ENCODE results near the gene SERINC3. TPM values are rescaled to one million over a fixed set of nuclear protein-coding genes. Genes with fewer than 3 reads are reported as not detected.

The SERINC3 gene
- total and polyA plus RNA-seq, 2 of the 13 experiments (the other 11 are each of a cell fraction or from before 2014, with no cell fraction given) = 82.0 to 226 TPM

- TF ChIP-seq, protein P1, sequence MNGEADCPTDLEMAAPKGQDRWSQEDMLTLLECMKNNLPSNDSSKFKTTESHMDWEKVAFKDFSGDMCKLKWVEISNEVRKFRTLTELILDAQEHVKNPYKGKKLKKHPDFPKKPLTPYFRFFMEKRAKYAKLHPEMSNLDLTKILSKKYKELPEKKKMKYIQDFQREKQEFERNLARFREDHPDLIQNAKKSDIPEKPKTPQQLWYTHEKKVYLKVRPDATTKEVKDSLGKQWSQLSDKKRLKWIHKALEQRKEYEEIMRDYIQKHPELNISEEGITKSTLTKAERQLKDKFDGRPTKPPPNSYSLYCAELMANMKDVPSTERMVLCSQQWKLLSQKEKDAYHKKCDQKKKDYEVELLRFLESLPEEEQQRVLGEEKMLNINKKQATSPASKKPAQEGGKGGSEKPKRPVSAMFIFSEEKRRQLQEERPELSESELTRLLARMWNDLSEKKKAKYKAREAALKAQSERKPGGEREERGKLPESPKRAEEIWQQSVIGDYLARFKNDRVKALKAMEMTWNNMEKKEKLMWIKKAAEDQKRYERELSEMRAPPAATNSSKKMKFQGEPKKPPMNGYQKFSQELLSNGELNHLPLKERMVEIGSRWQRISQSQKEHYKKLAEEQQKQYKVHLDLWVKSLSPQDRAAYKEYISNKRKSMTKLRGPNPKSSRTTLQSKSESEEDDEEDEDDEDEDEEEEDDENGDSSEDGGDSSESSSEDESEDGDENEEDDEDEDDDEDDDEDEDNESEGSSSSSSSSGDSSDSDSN (CRISPR knock-in tag; IDR thresholded peaks at IDR 0.05) = 0 out of 2 replicates have a peak, but pooled peaks have one; percentile 8
- TF ChIP-seq, protein P2, sequence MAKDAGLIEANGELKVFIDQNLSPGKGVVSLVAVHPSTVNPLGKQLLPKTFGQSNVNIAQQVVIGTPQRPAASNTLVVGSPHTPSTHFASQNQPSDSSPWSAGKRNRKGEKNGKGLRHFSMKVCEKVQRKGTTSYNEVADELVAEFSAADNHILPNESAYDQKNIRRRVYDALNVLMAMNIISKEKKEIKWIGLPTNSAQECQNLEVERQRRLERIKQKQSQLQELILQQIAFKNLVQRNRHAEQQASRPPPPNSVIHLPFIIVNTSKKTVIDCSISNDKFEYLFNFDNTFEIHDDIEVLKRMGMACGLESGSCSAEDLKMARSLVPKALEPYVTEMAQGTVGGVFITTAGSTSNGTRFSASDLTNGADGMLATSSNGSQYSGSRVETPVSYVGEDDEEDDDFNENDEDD (CRISPR knock-in tag; IDR thresholded peaks at IDR 0.05; ENCODE audit: borderline replicate concordance) = no peak
- TF ChIP-seq NR2F2 (IDR thresholded peaks at IDR 0.05; ENCODE audit: borderline replicate concordance, low read depth) (no peak), THRA (CRISPR knock-in tag; IDR thresholded peaks at IDR 0.05; ENCODE audit: borderline replicate concordance) (peak; percentile 45; the same call in 1 of the 2 replicates), ZUFSP (CRISPR knock-in tag; IDR thresholded peaks at IDR 0.05; ENCODE audit: borderline replicate concordance) (no peak), NRL (CRISPR knock-in tag; IDR thresholded peaks at IDR 0.05; ENCODE audit: borderline replicate concordance) (peak; percentile 65; the same call in 1 of the 2 replicates), SALL1 (CRISPR knock-in tag; IDR thresholded peaks at IDR 0.05) (peak; percentile 46; the same call in 1 of the 2 replicates), ZBTB1 (CRISPR knock-in tag; IDR thresholded peaks at IDR 0.05; ENCODE audit: borderline replicate concordance) (no peak), ZNF75D (CRISPR knock-in tag; IDR thresholded peaks at IDR 0.05; ENCODE audit: borderline replicate concordance) (no peak), MLXIP (CRISPR knock-in tag; IDR thresholded peaks at IDR 0.05; ENCODE audit: borderline replicate concordance) (no peak), KDM3A (CRISPR knock-in tag; IDR thresholded peaks at IDR 0.05; ENCODE audit: low read depth) (no peak), ZNF891 (CRISPR knock-in tag; IDR thresholded peaks at IDR 0.05) (0 out of 2 replicates have a peak, but pooled peaks have one; percentile 34), ZNF773 (CRISPR knock-in tag; IDR thresholded peaks at IDR 0.05; ENCODE audit: borderline replicate concordance) (no peak), CREB1 (IDR thresholded peaks at IDR 0.05) (no peak), CREB1 (CRISPR knock-in tag; IDR thresholded peaks at IDR 0.05) (no peak), ZNF552 (CRISPR knock-in tag; IDR thresholded peaks at IDR 0.05; ENCODE audit: borderline replicate concordance) (no peak), ZFP36L2 (CRISPR knock-in tag; IDR thresholded peaks at IDR 0.05) (no peak)
- TF ChIP-seq, protein P3, sequence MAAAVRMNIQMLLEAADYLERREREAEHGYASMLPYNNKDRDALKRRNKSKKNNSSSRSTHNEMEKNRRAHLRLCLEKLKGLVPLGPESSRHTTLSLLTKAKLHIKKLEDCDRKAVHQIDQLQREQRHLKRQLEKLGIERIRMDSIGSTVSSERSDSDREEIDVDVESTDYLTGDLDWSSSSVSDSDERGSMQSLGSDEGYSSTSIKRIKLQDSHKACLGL (CRISPR knock-in tag; IDR thresholded peaks at IDR 0.05) = no peak
Measured at GRCh38 chr20:44467289-44467883, 54.5 kb downstream of the SERINC3 start (continued).
